OCI-LY3 (cell line): ENCODE data around the gene AFF2.

ENCODE experiments used
- H2AFZ ChIP-seq: fragments of 200-600, 300-600 bp; shearing (Covaris generic); 2 replicates; pipeline ENCODE4 v1.6.0; 2014; ENCODE audit warnings: antibody characterized with exemption, low read depth, low read length
- H3K27ac ChIP-seq: fragments of 200-600, 300-600 bp; sonication (generic); 2 replicates; pipeline ENCODE4 v1.5.1; 2014; ENCODE audit warnings: mild to moderate bottlenecking, low read length, moderate library complexity, mixed read lengths
- H3K27me3 ChIP-seq: fragments of 200-600, 300-600 bp; sonication (generic); 2 replicates; pipeline ENCODE4 v1.6.1; 2014; ENCODE audit warnings: low read depth, low read length, mixed read lengths
- H3K36me3 ChIP-seq: fragments of 200-600, 300-600 bp; sonication (generic); replicated peaks from 2 replicates; pipeline ENCODE3; 2014; ENCODE audit warnings: low read depth, low read length, mixed read lengths
- H3K4me1 ChIP-seq: fragments of 300-600, 200-600 bp; sonication (generic); 2 replicates; pipeline ENCODE4 v1.6.1; 2014; ENCODE audit warnings: low read length, mixed read lengths
- H3K4me2 ChIP-seq: fragments of 200-600, 300-600 bp; sonication (generic); 2 replicates; pipeline ENCODE4 v1.6.1; 2014; ENCODE audit warnings: low read length, mixed read lengths
- H3K4me3 ChIP-seq: fragments of 300-600, 200-600 bp; sonication (generic); 2 replicates; pipeline ENCODE4 v1.5.1; 2014; ENCODE audit warnings: antibody characterized with exemption, mild to moderate bottlenecking, low read length, moderate library complexity
- H3K79me2 ChIP-seq: fragments of 300-600, 200-600 bp; shearing (Covaris generic); 2 replicates; pipeline ENCODE4 v1.6.1; 2014; ENCODE audit warnings: mild to moderate bottlenecking, low read length, mixed read lengths
- H3K9ac ChIP-seq: fragments of 300-600, 200-600 bp; shearing (Covaris generic); 2 replicates; pipeline ENCODE4 v1.6.0; 2014; ENCODE audit warnings: mild to moderate bottlenecking, low read length, moderate library complexity
- H3K9me3 ChIP-seq: fragments of 200-600, 300-600 bp; shearing (Covaris generic); 2 replicates; pipeline ENCODE4 v1.6.1; 2014; ENCODE audit warnings: low read length, mixed read lengths; ENCODE audit not compliant: insufficient read depth
- H4K20me1 ChIP-seq: fragments of 200-600, 300-600 bp; sonication (generic); 2 replicates; pipeline ENCODE4 v1.6.1; 2016; ENCODE audit warnings: low read length, mixed read lengths; ENCODE audit not compliant: insufficient read depth
- CTCF ChIP-seq: fragments of 200-600, 300-600 bp; sonication (generic); IDR thresholded peaks from 2 replicates; pipeline ENCODE4 v1.5.1; 2014; ENCODE audit warnings: antibody characterized with exemption, low read length, low read depth
- EZH2phosphoT487 ChIP-seq: fragments of 200-600 bp; shearing (Covaris generic); IDR thresholded peaks from 2 replicates; pipeline ENCODE4 v1.6.1; 2018; ENCODE audit warnings: antibody characterized with exemption, mixed run types, low read depth

The AFF2 gene

GRCh38 chrX:148628621-148629020 is 128.2 kb downstream of the AFF2 start:
- Histone ChIP-seq H3K4me1 (peaks cover 3% of the 10 kb centered on the region), H3K79me2 (no peaks in the 10 kb centered on the region), H3K9ac (no peak overlapping the region), H3K9me3 (no peaks in the 10 kb centered on the region), H3K4me3 (no peak overlapping the region), H3K27ac (no peak overlapping the region), H2AFZ (no peak overlapping the region), H3K4me2 (no peak overlapping the region), H3K36me3 (no peaks in the 10 kb centered on the region), H3K27me3 (no peaks in the 10 kb centered on the region), H4K20me1 (no peaks in the 10 kb centered on the region)
- TF ChIP-seq EZH2phosphoT487 (no peak), CTCF (no peak)

GRCh38 chrX:148629434-148629833 is 129.0 kb downstream of the AFF2 start:
- peaks cover 5% of the 10 kb centered on the region for H3K4me1 ChIP-seq
- H3K4me3 ChIP-seq: no peak overlapping the region
- H2AFZ ChIP-seq: no peak overlapping the region
- no peaks in the 10 kb centered on the region for H4K20me1 ChIP-seq
- no peaks in the 10 kb centered on the region for H3K27me3 ChIP-seq
- no peaks in the 10 kb centered on the region for H3K9me3 ChIP-seq
- H3K9ac ChIP-seq: no peak overlapping the region
- no peak overlapping the region for H3K27ac ChIP-seq
- H3K36me3 ChIP-seq: no peaks in the 10 kb centered on the region
- TF ChIP-seq EZH2phosphoT487 (no peak), CTCF (no peak)
- no peak overlapping the region for H3K4me2 ChIP-seq
- no peaks in the 10 kb centered on the region for H3K79me2 ChIP-seq

- Histone ChIP-seq H3K4me2 (no peak overlapping the region), H3K9ac (no peak overlapping the region), H3K27me3 (no peaks in the 10 kb centered on the region), H3K79me2 (no peaks in the 10 kb centered on the region), H3K4me3 (no peak overlapping the region), H3K9me3 (no peaks in the 10 kb centered on the region), H3K4me1 (peaks cover 5% of the 10 kb centered on the region), H4K20me1 (no peaks in the 10 kb centered on the region), H2AFZ (no peak overlapping the region), H3K27ac (no peak overlapping the region), H3K36me3 (no peaks in the 10 kb centered on the region)
- TF ChIP-seq EZH2phosphoT487: no peak
- TF ChIP-seq CTCF: no peak
Measured at GRCh38 chrX:148632444-148632843, 132.0 kb downstream of the AFF2 start.

- H3K27me3 ChIP-seq: no peaks in the 10 kb centered on the region
- H3K27ac ChIP-seq: no peak overlapping the region
- no peak overlapping the region for H2AFZ ChIP-seq
- no peaks in the 10 kb centered on the region for H4K20me1 ChIP-seq
- TF ChIP-seq CTCF: no peak
- TF ChIP-seq EZH2phosphoT487: no peak
- no peak overlapping the region for H3K4me2 ChIP-seq
- no peaks in the 10 kb centered on the region for H3K36me3 ChIP-seq
- no peaks in the 10 kb centered on the region for H3K79me2 ChIP-seq
- no peak overlapping the region for H3K4me3 ChIP-seq
- H3K9me3 ChIP-seq: no peaks in the 10 kb centered on the region
- H3K4me1 ChIP-seq: peaks cover 5% of the 10 kb centered on the region
- H3K9ac ChIP-seq: no peak overlapping the region
Measured at GRCh38 chrX:148633218-148633908, 132.9 kb downstream of the AFF2 start.
